Femur (tissue), 1 donor: Measurements from ENCODE around the gene NFKB1.
"Not testable (repeated sequence)": the region's sequence is repeated elsewhere in the genome, so short reads cannot be mapped to it uniquely, and the experiment has no call there.

Experiments used
- DNase-seq: peaks from one replicate; pipeline ENCODE4 v3.0.0-alpha.2; 2017

NFKB1 gene, protein sequence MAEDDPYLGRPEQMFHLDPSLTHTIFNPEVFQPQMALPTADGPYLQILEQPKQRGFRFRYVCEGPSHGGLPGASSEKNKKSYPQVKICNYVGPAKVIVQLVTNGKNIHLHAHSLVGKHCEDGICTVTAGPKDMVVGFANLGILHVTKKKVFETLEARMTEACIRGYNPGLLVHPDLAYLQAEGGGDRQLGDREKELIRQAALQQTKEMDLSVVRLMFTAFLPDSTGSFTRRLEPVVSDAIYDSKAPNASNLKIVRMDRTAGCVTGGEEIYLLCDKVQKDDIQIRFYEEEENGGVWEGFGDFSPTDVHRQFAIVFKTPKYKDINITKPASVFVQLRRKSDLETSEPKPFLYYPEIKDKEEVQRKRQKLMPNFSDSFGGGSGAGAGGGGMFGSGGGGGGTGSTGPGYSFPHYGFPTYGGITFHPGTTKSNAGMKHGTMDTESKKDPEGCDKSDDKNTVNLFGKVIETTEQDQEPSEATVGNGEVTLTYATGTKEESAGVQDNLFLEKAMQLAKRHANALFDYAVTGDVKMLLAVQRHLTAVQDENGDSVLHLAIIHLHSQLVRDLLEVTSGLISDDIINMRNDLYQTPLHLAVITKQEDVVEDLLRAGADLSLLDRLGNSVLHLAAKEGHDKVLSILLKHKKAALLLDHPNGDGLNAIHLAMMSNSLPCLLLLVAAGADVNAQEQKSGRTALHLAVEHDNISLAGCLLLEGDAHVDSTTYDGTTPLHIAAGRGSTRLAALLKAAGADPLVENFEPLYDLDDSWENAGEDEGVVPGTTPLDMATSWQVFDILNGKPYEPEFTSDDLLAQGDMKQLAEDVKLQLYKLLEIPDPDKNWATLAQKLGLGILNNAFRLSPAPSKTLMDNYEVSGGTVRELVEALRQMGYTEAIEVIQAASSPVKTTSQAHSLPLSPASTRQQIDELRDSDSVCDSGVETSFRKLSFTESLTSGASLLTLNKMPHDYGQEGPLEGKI

DNA sequence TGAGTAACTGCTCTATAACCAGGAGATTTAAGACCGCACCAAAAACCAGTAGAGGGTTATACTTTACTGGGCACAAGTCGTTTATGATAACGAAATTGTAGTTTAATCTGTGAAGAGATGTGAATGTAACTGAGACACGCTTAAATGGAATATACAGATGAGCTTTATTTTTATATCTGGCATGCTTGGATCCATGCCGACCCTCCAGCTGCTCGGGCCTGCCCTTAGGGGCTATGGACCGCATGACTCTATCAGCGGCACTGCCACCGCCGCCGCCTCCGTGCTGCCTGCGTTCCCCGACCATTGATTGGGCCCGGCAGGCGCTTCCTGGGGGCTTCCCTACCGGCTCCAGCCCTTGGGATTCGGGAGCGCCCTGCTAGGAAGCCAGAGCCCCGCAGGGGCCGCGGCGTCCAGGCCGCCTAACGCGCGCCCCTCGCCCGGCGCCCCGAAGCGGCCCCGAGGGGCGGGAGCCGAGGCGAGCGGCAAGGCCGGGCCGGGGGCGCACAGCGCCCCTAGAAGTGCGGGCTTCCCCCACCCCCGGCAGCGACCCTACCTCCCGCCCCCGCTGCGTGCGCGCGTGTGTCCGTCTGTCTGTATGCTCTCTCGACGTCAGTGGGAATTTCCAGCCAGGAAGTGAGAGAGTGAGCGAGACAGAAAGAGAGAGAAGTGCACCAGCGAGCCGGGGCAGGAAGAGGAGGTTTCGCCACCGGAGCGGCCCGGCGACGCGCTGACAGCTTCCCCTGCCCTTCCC, at the start of gene NFKB1:
Gene NFKB1 (plus strand): TSS at position 664 of the 751 bp plus-strand sequence. CDS start 24,160 bp downstream, outside the sequence.
- peak; percentile 81 for DNase-seq

DNA sequence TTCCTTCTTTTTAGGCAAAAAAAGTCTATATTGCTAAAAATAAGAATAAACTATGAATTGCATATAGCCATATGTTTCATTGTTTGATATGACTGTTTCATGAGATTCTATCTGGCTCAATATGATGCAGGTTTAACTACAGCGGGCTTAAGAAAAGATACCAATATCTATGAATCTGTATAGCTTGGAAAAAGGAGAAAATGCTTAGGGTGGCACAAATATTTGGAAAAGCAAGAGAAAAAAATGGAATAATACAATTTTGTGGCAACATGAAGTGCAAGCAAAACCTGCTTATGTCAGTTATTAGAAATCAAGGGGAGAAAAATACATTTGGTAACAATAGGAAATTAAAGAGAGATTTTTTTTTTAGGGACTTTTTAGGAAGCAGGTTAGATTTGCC, 48.3 kb upstream of the NFKB1 start:
- DNase-seq = no peak

DNA sequence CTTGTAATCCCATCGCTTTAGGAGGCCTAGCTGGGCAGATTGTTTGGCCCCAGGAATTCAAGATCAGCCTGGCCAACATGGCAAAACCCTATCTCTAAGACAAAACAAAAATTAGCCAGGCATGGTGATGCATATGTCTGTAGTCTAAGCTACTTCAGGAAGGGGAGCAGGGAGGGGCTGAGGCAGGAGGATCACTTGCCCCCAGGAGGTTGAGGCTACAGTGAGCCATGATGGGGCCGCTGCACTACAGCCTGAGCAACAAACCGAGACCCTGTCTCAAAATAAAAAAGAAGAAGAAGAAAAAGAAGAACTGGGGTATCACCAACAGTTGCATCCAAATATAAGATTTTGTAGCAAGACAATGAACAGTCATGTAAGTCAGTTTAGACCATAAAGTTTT, 47.3 kb upstream of the NFKB1 start:
- no peak for DNase-seq

DNA sequence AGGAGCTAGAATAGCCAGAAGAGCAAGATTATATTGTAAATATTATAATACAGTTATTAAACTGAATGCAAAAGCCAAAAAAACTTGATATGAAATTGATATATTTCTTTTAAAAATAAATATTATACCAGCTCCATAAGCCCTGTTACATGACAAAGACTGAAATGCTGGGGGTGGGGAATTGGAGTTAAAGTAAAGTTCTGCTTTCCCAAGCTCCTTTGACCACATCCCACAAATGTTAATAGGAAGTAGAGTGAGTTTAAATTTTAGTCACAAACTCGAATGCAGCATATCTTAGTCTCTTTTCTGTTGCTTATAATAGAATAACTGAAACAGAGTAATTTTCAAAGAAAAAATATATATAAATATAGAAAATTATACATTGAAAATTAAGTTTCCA, 46.9 kb upstream of the NFKB1 start:
- DNase-seq = no peak

DNA sequence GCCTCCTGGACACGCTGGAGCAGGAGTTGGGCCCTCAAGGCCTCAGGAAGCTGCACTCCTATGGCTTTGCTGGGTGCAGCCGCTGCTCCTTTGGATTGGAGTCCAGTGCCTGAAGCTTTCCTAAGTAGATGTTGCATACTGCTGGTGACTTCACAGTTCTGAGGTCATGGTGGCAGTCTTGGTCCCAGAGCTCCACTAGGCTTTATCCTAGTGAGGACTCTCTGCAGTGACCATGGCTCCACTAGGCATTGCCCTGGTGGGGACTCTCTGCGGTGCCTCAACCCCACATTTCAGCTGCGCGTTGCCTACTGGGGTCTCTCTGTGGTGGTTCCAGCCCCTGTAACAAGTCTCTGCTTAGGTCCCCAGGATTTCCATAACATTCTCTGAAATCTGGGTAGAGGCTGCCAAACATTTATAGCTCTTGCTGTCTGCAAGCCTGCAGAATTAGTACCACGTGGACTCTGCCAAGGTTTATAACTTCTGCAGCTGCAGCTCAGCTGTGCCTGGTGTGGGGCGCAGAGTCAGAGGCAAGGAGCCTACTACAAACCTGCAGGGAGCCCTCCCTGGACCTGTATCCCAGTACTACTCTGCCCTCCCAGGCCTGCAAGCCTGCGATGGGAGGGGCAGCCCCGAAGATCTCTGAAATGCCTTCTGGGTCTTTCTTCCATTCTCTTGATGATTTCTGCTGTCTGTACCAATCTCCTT, 46.0 kb upstream of the NFKB1 start:
- peak; percentile 46 for DNase-seq

DNA sequence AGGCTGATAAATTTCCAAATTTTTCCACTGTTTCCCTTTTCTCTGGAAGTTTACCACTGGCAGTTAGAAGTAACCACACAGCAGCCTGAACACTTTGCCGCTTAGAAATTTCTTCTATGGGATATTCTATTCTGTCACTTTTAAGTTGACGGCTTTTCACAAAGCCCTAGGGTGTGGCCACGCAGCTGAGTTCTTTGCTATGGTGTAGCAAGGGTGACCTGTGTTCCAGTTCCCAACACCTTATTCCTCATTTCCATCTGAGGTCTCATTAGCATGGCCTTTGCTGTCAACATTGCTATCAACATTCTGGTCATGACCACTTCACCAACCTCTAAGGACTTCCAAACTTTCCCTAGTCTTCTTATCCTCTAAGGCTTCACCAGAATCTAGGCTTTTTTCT, 45.4 kb upstream of the NFKB1 start:
- no peak for DNase-seq

DNA sequence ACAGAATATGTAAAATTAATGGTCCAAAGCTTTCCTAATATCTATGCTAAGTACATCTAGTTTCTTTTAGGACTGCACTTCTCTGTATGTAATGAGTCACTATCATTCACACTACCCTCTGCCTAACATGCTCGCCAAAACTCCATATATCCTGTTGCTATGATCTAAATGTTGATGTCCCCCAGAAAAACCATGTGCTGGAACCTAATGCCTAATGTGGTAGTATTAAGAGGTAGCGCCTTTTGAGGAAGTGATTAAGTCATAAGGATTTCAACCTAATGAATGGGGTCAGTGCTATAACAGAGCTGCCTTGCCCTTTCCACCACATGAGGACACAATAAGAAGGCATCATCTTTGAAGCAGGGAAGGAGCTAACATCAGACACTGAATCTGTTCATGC, 34.9 kb upstream of the NFKB1 start:
- DNase-seq = no peak

DNA sequence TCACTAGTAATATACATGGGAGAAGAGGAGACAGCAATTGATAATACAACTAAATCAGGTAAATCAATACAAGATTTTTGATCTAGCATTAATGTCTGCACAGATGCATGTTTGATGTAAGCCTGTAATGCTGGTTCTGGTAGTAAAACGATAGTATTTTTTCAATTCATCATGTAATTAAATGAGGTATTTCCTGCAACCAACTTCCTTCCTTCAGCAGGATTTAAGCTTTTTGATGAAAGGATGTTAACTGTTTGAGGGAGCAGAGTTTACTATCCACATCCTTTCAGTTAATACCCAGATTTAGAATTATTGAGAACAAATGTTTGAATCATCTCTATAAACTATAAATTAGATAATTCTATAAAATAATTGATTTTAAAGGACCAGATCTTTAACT, 31.4 kb upstream of the NFKB1 start:
- no peak for DNase-seq

DNA sequence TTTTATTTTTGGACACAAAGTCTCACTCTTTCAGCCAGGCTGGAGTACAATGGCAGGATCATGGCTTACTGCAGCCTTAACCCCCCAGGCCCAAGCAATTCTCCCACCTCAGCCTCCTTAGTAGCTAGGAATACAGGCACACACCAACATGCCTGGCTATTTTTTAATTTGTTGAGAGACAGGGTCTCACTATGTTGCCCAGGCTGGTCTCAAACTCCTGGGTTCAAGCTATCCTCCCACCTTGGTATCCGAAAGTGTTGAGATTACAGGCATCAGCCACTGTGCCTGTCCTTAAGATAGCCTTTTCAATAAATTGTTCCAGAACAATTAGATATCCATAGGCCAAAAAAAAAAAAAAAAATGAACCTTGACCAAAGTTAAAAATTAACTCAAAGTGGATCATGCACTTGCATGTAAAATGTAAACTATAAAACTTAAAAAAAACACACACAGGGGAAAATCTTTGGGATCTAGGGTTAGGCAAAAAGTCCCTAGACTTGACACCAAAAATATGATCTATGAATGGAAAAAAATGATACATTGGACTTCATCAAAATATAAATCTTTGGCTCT, 28.6 kb upstream of the NFKB1 start:
- no peak for DNase-seq

DNA sequence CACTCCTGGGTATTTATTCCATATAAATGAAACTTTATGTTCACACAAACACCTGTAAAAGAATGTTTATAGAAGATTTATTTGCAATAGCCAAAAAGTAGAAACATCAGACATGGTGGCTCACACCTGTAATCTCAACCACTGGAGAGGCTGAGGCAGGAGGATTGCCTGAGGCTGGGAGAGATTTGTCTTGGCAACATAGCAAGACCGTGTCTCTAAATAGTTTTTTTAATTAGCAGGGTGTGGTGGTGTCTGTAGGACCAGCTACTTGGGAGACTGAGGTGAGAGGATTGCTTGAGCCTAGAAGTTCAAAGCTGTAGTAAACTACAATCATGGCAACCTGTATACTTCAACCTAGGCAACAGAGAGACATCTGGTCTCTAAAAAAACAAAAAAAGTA, 27.7 kb upstream of the NFKB1 start:
- no peak for DNase-seq

DNA sequence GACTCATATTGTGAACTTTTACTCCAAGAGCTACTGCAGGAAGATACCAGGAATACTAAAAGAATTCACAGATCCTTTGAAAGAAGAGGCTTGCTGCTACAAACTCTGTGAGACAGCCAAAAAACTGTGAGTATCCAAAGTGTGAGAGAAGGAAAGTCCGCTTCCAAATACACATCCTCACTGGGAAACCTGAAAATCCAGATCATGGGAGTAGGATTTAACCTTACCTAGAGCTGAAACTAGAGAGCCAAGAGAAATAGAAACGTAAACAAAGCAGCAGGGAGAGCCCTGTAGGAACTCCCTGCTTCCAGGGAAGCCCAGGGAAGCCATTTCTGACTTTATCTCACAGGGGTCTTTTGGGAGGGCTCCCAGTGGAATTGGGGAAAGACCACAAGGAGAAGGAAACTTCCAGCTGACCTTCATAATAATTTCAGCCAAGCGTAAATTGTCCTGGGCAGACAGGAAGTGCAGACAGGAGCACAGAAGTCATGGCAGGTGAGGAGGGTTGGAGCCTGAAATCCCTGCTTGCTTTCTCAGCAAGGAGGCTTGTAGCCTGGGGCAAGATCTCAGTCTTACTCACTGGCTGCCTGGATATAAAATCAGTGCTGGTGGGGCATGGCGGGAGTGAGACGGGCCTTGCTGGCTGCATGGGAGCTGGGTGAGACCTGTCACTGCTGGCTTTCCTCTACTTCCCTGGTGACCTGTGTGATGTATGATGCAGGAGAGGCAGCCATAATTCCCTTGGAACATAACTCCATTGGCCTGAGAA, 26.2 kb upstream of the NFKB1 start:
- no peak for DNase-seq

DNA sequence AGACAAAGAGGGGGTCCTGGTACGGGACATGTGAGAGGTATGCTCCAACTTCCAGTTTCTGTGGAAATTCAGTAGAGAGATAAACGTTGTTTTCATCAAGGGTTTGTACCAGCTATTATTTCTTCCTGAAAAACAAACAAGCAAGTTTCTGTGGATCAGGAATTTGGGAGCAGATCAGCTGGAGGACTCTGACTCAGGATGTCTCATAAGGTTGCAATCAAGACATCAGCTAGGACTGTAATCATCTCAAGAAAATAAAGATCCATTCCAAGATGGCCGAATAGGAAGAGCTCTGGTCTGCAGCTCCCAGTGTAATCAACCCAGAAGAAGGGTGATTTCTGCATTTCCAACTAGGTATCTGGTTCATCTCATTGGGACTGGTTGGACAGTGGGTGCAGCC, 23.5 kb upstream of the NFKB1 start:
- no peak for DNase-seq

DNA sequence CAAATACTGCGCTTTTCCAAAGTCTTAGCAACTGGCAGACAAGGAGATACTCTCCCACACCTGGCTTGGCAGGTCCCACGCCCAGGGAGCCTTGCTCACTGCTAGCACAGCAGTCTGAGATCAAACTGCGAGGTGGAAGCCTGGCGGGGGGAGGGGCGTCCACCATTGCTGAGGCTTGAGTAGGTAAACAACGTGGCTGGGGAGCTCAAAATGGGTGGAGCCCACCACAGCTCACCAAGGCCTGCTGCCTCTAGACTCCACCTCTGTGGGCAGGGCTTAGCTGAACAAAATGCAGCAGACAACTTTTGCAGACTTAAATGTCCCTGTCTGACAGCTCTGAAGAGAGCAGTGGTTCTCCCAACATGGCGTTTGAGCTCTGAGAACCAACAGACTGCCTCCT, 23.0 kb upstream of the NFKB1 start:
- no peak for DNase-seq

DNA sequence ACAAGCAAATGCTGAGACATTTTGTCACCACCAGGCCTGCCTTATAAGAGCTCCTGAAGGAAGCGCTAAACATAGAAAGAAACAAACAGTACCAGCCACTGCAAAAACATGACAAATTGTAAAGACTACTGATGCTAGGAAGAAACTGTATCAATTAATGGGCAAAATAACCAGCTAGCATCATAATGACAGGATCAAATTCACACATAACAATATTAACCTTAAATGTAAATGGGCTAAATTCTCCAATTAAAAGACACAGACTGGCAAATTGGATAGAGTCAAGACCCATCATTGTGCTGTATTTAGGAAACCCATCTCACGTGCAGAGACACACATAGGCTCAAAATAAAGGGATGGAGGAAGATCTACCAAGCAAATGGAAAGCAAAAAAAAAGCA, 21.3 kb upstream of the NFKB1 start:
- DNase-seq = not testable (repeated sequence)

DNA sequence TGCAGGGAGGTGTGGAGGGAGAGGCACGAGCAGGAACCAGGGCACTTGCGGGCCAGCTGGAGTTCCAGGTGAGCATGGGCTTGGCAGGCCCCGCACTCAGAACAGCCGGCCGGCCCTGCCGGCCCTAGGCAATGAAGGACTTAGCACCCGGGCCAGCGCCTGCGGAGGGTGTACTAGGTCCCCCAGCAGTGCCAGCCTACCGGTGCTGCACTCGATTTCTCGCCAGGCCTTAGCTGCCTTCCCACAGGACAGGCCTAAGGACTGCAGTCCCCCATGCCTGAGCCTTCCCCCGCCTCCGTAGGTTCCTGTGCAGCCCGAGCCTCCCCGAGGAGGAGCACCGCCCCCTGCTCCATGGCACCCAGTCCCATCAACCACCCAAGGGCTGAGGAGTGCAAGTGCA, 18.0 kb upstream of the NFKB1 start:
- DNase-seq = no peak

DNA sequence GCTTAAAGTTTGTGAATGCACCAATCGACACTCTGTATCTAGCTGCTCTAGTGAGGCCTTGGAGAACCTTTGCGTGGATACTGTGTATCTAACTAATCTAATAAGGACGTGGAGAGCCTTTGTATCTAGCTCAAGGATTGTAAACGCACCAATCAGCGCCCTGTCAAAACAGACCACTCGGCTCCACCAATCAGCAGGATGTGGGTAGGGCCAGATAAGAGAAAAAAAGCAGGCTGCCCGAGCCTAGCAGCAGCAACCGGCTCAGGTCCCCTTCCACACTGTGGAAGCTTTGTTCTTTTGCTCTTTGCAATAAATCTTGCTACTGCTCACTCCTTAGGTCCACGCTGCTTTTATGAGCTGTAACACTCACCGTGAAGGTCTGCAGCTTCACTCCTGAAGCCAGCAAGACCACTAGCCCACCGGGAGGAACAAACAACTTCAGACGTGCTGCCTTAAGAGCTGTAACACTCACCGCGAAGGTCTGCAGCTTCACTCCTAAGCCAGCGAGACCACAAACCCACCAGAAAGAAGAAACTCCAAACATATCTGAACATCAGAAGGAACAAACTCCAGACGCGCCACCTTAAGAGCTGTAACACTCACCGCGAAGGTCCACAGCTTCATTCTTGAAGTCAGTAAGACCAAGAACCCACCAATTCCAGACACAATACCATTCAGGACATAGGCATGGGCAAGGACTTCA, 17.0 kb upstream of the NFKB1 start:
- DNase-seq = not testable (repeated sequence)

DNA sequence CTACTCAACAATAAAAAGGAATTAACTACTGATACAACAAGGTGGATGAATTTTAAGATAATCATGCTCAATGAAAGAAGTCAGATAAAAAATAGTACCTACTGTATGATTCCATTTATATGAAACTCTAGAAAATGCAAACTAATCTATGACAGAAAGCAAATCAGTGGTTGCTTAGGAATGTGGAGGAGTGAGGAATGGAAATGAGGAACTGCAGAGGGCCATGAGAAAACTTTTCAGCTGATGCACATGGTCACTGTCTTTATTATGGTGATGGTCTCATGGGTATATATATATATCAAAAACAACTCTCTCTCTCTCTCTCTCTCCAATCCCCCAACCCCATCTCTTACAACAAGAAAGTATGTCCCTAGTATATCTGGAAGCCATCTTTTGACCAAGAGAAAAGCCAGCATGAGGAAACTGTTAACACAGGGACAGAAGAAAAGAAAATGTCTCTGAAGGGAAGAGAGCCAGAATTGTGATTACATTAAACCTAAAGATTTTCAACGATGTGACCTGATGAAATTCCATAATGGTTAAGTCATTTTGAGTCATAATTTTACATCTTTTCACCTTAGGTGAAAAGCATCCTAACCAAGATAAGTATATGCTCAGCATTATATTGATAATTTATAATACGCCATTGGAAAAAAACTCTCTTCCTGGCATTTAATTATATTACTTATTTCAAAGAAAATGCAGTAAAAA, 8.5 kb upstream of the NFKB1 start:
- DNase-seq = no peak

DNA sequence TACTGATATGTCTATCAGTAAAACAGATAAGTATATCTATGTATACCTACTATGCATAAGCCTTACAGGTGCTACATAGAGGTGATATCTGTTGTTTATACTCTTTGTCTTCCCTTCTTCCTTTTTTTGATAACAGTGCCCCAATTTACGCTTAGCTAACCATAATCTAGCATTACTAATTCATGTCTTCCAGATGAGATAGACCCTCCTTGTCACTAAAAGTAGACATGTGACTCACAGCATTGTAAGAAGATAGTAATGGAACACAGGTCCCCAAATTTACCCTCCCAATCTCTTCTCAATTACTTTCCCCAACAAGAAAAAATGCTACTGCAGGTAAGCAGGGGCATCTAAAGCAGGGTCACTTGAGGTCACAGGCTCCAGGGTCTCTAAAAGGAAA, 7.9 kb upstream of the NFKB1 start:
- no peak for DNase-seq

DNA sequence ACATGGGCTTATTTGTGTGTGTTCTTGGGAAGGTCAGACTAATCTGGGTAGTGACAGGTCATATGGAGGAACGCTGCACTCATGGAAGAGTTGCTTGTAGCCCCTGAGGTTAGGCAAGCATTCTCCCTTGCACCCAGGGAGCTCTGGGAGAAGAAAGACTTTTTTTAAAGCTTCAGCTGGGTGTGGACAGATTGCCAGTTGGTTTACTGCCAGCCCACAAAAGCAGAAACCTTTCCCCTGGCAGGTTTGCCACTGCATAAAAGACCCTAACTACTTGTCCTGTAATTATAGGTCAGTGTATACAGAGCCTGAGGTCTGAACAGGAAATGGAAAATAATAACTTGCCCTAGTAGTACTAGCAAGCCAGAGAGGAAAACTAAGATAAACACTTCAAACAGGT, 7.4 kb upstream of the NFKB1 start:
- peak; percentile 22 for DNase-seq

DNA sequence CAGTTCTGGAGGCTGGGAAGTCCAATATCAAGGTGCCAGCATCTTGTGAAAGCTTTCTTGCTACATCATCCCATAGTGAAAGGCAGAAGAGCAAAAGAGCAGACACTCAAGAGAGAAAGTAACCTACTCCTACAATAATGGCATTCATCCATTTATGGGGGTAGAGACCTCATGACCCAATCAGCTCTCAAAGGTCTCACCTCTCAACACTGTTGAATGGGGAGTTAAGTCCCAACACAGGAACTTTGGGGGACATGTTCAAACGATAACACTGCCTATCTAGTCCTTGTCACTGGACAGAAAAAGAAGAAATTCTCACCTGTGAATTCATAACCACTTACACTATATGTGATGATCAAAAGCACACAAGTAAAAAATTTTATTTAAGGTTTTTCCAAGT, 6.6 kb upstream of the NFKB1 start:
- no peak for DNase-seq
